Peyer's patch (tissue), 4 donors: ENCODE data around the gene PIGB.

ENCODE experiments used
- POLR2A ChIP-seq, 2 donors: fragments of 450-650 bp; IDR thresholded peaks; one replicate each; pipeline ENCODE4 v1.5.1; 2017; ENCODE audit warnings: antibody characterized with exemption in 2 of 2, mild to moderate bottlenecking in 2 of 2, moderate library complexity in 2 of 2
- TF ChIP-seq, protein P1 (sequence below), 6 experiments: fragments of 450-650 bp in 4 of 6; fragments of 200-600 bp in 2 of 6; sonication (generic) in 1 of 6; IDR thresholded peaks; one replicate each; pipeline ENCODE4 v1.5.1; 2017 to 2019; ENCODE audit warnings: antibody characterized with exemption in 6 of 6, mild to moderate bottlenecking in 3 of 6, moderate library complexity in 1 of 6

DNA sequence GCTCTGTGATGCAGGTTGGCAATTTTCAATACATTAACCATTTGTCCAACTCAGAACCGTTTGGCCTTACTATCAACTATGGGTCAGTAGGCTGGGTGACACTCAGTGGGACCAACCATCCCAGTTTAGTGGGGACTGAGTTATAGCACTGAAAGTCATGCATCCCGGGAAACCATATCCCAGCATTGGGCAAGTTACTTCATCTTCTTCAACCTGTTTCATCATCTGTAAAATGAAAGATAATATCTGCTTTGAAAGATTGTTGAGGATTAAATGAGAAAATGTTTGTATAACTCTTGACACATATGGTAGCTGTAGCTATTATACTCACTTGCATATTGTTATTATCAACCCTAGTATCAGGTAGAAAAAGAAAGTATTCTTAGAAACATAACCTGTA, 41.3 kb upstream of the PIGB start:
- TF ChIP-seq, protein P1, sequence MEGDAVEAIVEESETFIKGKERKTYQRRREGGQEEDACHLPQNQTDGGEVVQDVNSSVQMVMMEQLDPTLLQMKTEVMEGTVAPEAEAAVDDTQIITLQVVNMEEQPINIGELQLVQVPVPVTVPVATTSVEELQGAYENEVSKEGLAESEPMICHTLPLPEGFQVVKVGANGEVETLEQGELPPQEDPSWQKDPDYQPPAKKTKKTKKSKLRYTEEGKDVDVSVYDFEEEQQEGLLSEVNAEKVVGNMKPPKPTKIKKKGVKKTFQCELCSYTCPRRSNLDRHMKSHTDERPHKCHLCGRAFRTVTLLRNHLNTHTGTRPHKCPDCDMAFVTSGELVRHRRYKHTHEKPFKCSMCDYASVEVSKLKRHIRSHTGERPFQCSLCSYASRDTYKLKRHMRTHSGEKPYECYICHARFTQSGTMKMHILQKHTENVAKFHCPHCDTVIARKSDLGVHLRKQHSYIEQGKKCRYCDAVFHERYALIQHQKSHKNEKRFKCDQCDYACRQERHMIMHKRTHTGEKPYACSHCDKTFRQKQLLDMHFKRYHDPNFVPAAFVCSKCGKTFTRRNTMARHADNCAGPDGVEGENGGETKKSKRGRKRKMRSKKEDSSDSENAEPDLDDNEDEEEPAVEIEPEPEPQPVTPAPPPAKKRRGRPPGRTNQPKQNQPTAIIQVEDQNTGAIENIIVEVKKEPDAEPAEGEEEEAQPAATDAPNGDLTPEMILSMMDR (IDR thresholded peaks at IDR 0.05) = no peak
- no peak for TF ChIP-seq POLR2A (IDR thresholded peaks at IDR 0.05)
